IMR-90 (cell line): ENCODE measurements around the gene EIF1AD. TPM values are rescaled to one million over a fixed set of nuclear protein-coding genes. Genes with fewer than 3 reads are reported as not detected.

Source experiments
- ATAC-seq: fragments of 200-7000 bp; cut with Tn5 transposase; 2 replicates; pipeline ENCODE4 v1.9.1; 2020; ENCODE audit warnings: low read depth, mild to moderate bottlenecking, moderate library complexity
- BruUV-seq: library from RNA; stranded (reverse); fragments of 400-500 nt; replicated peaks from 2 replicates; lab custom pipeline; 2021; lab: Mats Ljungman, UMichigan
- CTCF ChIA-PET: fragments of 300-600 bp; formaldehyde crosslinking; extraction: SDS; loops from one replicate; lab custom pipeline; 2021; ENCODE audit warnings: antibody characterized with exemption; lab: Yijun Ruan, JAX
- POLR2A ChIA-PET: fragments of 300-600 bp; sonication (Branson Sonifier 250); formaldehyde crosslinking; loops from one replicate; lab custom pipeline; 2022; ENCODE audit warnings: antibody characterized with exemption; ENCODE audit not compliant: unreplicated experiment; lab: Charles Lee
- DNase-seq: peaks from one replicate; pipeline ENCODE4 v3.0.0; 2013
- H2AFZ ChIP-seq: replicated peaks from 2 replicates; pipeline ENCODE3; 2013; ENCODE audit warnings: low read length, mild to moderate bottlenecking; ENCODE audit not compliant: poor library complexity
- H2AK5ac ChIP-seq: 2 replicates; pipeline ENCODE4 v1.6.1; 2013; ENCODE audit warnings: low read depth, low read length, inconsistent platforms
- H2AK9ac ChIP-seq: replicated peaks from 2 replicates; pipeline ENCODE3; 2013; ENCODE audit warnings: mild to moderate bottlenecking, low read depth, low read length, moderate library complexity; ENCODE audit not compliant: poor library complexity
- H2BK120ac ChIP-seq: 2 replicates; pipeline ENCODE4 v1.6.1; 2013; ENCODE audit warnings: low read depth, low read length, inconsistent platforms
- H2BK15ac ChIP-seq: 3 replicates; pipeline ENCODE4 v1.6.1; 2013; ENCODE audit warnings: low read depth, low read length, inconsistent platforms
- H2BK20ac ChIP-seq: 2 replicates; pipeline ENCODE4 v1.6.1; 2013; ENCODE audit warnings: low read depth, mild to moderate bottlenecking, inconsistent platforms, low read length, moderate library complexity
- H2BK5ac ChIP-seq: 2 replicates; pipeline ENCODE4 v1.6.1; 2013; ENCODE audit warnings: mild to moderate bottlenecking, low read depth, low read length, inconsistent platforms; ENCODE audit not compliant: poor library complexity, severe bottlenecking
- H3K14ac ChIP-seq: replicated peaks from 2 replicates; pipeline ENCODE4 v1.6.1; 2013; ENCODE audit warnings: low read depth, low read length, inconsistent platforms
- H3K18ac ChIP-seq: 2 replicates; pipeline ENCODE4 v1.6.1; 2013; ENCODE audit warnings: low read depth, low read length, control low read depth
- H3K23ac ChIP-seq: 2 replicates; pipeline ENCODE4 v1.6.1; 2013; ENCODE audit warnings: low read depth, low read length, inconsistent platforms
- H3K27ac ChIP-seq: 2 replicates; pipeline ENCODE4 v1.5.1; 2013; ENCODE audit warnings: mild to moderate bottlenecking, control low read depth, low read length; ENCODE audit not compliant: insufficient read depth
- H3K27me3 ChIP-seq: 2 replicates; pipeline ENCODE4 v1.6.1; 2013; ENCODE audit warnings: low read length; ENCODE audit not compliant: control insufficient read depth, insufficient read depth
- H3K36me3 ChIP-seq: 2 replicates; pipeline ENCODE4 v1.6.1; 2013; ENCODE audit warnings: low read length, mixed read lengths; ENCODE audit not compliant: control insufficient read depth, insufficient read depth
- H3K4ac ChIP-seq: 2 replicates; pipeline ENCODE4 v1.6.1; 2013; ENCODE audit warnings: low read depth, low read length, inconsistent platforms
- H3K4me1 ChIP-seq: 2 replicates; pipeline ENCODE4 v1.6.1; 2013; ENCODE audit warnings: low read length, mixed read lengths; ENCODE audit not compliant: control insufficient read depth, insufficient read depth
- H3K4me2 ChIP-seq: 2 replicates; pipeline ENCODE4 v1.6.1; 2013; ENCODE audit warnings: low read depth, mild to moderate bottlenecking, control low read depth, low read length, moderate library complexity
- H3K4me3 ChIP-seq: 2 replicates; pipeline ENCODE4 v1.5.1; 2013; ENCODE audit warnings: low read depth, mild to moderate bottlenecking, control low read depth, low read length, moderate library complexity; ENCODE audit not compliant: insufficient read depth
- H3K56ac ChIP-seq: 2 replicates; pipeline ENCODE4 v1.6.1; 2013; ENCODE audit warnings: low read length, inconsistent platforms; ENCODE audit not compliant: insufficient read depth; ENCODE audit errors: extremely low read depth
- H3K79me1 ChIP-seq, 2 experiments: 2 replicates each; pipeline ENCODE4 v1.6.1; 2013; ENCODE audit warnings: low read length in 2 of 2, inconsistent platforms in 1 of 2, low read depth in 1 of 2
- H3K9ac ChIP-seq: 2 replicates; pipeline ENCODE4 v1.6.1; 2013; ENCODE audit warnings: low read depth, low read length, control low read depth
- H3K9me1 ChIP-seq: 2 replicates; pipeline ENCODE4 v1.6.1; 2013; ENCODE audit warnings: low read length, inconsistent platforms; ENCODE audit not compliant: insufficient read depth
- H3K9me3 ChIP-seq: 2 replicates; pipeline ENCODE4 v1.6.1; 2013; ENCODE audit warnings: low read length; ENCODE audit not compliant: control insufficient read depth, insufficient read depth
- H4K20me1 ChIP-seq: 2 replicates; pipeline ENCODE4 v1.6.1; 2013; ENCODE audit warnings: low read length, inconsistent platforms; ENCODE audit not compliant: insufficient read depth
- H4K5ac ChIP-seq: 2 replicates; pipeline ENCODE4 v1.6.1; 2013; ENCODE audit warnings: mild to moderate bottlenecking, low read depth, low read length, control low read depth
- H4K8ac ChIP-seq, 2 experiments: 2 replicates each; pipeline ENCODE4 v1.6.1; 2013; ENCODE audit warnings: low read depth in 2 of 2, low read length in 2 of 2, control low read depth in 1 of 2, inconsistent platforms in 1 of 2
- H4K91ac ChIP-seq: 2 replicates; pipeline ENCODE4 v1.6.1; 2013; ENCODE audit warnings: low read depth, low read length, inconsistent platforms; ENCODE audit not compliant: insufficient read depth
- CEBPB ChIP-seq: IDR thresholded peaks from 2 replicates; pipeline ENCODE4 v1.6.1; 2012; ENCODE audit warnings: low read depth, low read length, improper control_type of control experiment
- CTCF ChIP-seq: conservative IDR thresholded peaks from 2 replicates; pipeline ENCODE4 v1.5.1; 2012; ENCODE audit warnings: mild to moderate bottlenecking, low read depth, low read length, improper control_type of control experiment
- ELK1 ChIP-seq: fragments of 150-350 bp; IDR thresholded peaks from 2 replicates; pipeline ENCODE4 v1.6.1; 2016; ENCODE audit warnings: low read depth, mild to moderate bottlenecking, low read length, moderate library complexity, borderline replicate concordance
- POLR2A ChIP-seq: IDR thresholded peaks from 2 replicates; pipeline ENCODE4 v1.6.1; 2012; ENCODE audit warnings: mild to moderate bottlenecking, low read depth, low read length
- RFX5 ChIP-seq: IDR thresholded peaks from 2 replicates; pipeline ENCODE4 v1.8.0; 2012; ENCODE audit warnings: low read depth, mild to moderate bottlenecking, low read length, moderate library complexity
- WGBS, 2 experiments: methylation state at CpG; one replicate each; pipeline versions ENCODE4 v1.1.5 to v1.1.7; 2013; ENCODE audit warnings: missing lambda C conversion rate in 2 of 2; ENCODE audit not compliant: insufficient read length in 1 of 2; ENCODE audit errors: extremely low coverage in 2 of 2; 5-methylcytosine and 5-hydroxymethylcytosine counted together
- dilution Hi-C: fragments of 300-500 bp; cut with HindIII; formaldehyde crosslinking; loops from one replicate; pipeline ENCODE4 v1.14.3; 2018; ENCODE audit warnings: low sequenced_read_pairs; ENCODE audit not compliant: unreplicated experiment
- in situ Hi-C: fragments of 300-500 bp; cut with MboI; formaldehyde crosslinking; loops from 3 replicates; pipeline ENCODE4 v1.14.3; 2019; ENCODE audit warnings: low sequenced_read_pairs, inconsistent platforms, mixed read lengths
- intact Hi-C: fragments of 100-400 bp; cut with micrococcal nuclease; formaldehyde crosslinking; loops from 2 replicates; pipeline ENCODE4 v1.10.0; 2022
- polyA plus RNA-seq, 3 experiments: library from polyadenylated mRNA; depleted of rRNA; stranded (reverse); fragments of >200 nt; gene quantifications; 2 replicates each; pipeline ENCODE4 v1.2.3, GENCODE V29; 2012; ENCODE audit warnings: low replicate concordance in 1 of 3
- total RNA-seq: library from RNA; depleted of rRNA; stranded (reverse); fragments of >200 nt; gene quantifications from 2 replicates; pipeline ENCODE4 v1.2.3, GENCODE V29; 2012

Gene EIF1AD
- total and polyA plus RNA-seq, 2 of the 4 experiments (the other 2 are of a cell fraction): 32.5 to 62.6 TPM

GRCh38 chr11:65967329-65967934 is 34.5 kb downstream of the EIF1AD start:
- H3K36me3 ChIP-seq: peaks cover 59% of the 10 kb centered on the region
- no peak overlapping the region for H3K27ac ChIP-seq
- no peak for TF ChIP-seq CEBPB
- TF ChIP-seq ELK1: no peak
- TF ChIP-seq RFX5: no peak
- no peak for TF ChIP-seq POLR2A
- TF ChIP-seq CTCF: no peak
- H3K9ac ChIP-seq: no peak overlapping the region
- no peak overlapping the region for H3K4me2 ChIP-seq
- POLR2A ChIA-PET: no interaction called here
- H2BK15ac ChIP-seq: no peak overlapping the region
- ATAC-seq (no peak), DNase-seq (no peak)
- no TSS peak for BruUV-seq
- H2AK5ac ChIP-seq: no peak overlapping the region
- H3K4ac ChIP-seq: no peak overlapping the region
- no peaks in the 10 kb centered on the region for H3K9me3 ChIP-seq
- no peak overlapping the region for H2BK120ac ChIP-seq
- H4K91ac ChIP-seq: no peak overlapping the region
- peaks cover 7% of the 10 kb centered on the region for H3K4me1 ChIP-seq
- H4K8ac ChIP-seq: no peak overlapping the region
- dilution Hi-C loops (no loop called here), in situ Hi-C loops (no loop called here), intact Hi-C loops (no loop called here)
- H3K27me3 ChIP-seq: no peaks in the 10 kb centered on the region
- H3K56ac ChIP-seq: no peak overlapping the region
- H4K20me1 ChIP-seq: peaks cover 7% of the 10 kb centered on the region
- H3K23ac ChIP-seq: no peak overlapping the region
- peak overlapping the region; percentile 50 for H2AK9ac ChIP-seq
- no peak overlapping the region for H3K14ac ChIP-seq
- no peak overlapping the region for H2AFZ ChIP-seq
- no peak overlapping the region for H2BK20ac ChIP-seq
- H3K79me1 ChIP-seq: peaks cover 18 to 60% of the 10 kb centered on the region in 2 experiments
- no peak overlapping the region for H2BK5ac ChIP-seq
- no peak overlapping the region for H3K4me3 ChIP-seq
- no peak overlapping the region for H3K18ac ChIP-seq
- H4K5ac ChIP-seq: no peak overlapping the region
- CTCF ChIA-PET: no interaction called here
- H3K9me1 ChIP-seq: peaks cover 4% of the 10 kb centered on the region; the same call in 1 of the 2 replicates
- WGBS, 2 experiments: 100% methylated on average over 6 of the region's 30 CpGs; no CpG with 5 or more reads in 1 of the 2 experiments
